B cell (primary cell): Measurements from ENCODE around the gene S100A12.

ENCODE experiments used
- EZH2 ChIP-seq: IDR thresholded peaks from 2 replicates; pipeline ENCODE4 v1.6.1; 2012; ENCODE audit warnings: borderline replicate concordance, low read depth, mild to moderate bottlenecking, moderate library complexity, low read length; ENCODE audit not compliant: insufficient read depth, poor library complexity, severe bottlenecking
- TF ChIP-seq, protein P1 (sequence below): fragments of 200-600 bp; IDR thresholded peaks from one replicate; pipeline ENCODE4 v1.8.0; 2022; ENCODE audit warnings: antibody characterized with exemption, mild to moderate bottlenecking

DNA sequence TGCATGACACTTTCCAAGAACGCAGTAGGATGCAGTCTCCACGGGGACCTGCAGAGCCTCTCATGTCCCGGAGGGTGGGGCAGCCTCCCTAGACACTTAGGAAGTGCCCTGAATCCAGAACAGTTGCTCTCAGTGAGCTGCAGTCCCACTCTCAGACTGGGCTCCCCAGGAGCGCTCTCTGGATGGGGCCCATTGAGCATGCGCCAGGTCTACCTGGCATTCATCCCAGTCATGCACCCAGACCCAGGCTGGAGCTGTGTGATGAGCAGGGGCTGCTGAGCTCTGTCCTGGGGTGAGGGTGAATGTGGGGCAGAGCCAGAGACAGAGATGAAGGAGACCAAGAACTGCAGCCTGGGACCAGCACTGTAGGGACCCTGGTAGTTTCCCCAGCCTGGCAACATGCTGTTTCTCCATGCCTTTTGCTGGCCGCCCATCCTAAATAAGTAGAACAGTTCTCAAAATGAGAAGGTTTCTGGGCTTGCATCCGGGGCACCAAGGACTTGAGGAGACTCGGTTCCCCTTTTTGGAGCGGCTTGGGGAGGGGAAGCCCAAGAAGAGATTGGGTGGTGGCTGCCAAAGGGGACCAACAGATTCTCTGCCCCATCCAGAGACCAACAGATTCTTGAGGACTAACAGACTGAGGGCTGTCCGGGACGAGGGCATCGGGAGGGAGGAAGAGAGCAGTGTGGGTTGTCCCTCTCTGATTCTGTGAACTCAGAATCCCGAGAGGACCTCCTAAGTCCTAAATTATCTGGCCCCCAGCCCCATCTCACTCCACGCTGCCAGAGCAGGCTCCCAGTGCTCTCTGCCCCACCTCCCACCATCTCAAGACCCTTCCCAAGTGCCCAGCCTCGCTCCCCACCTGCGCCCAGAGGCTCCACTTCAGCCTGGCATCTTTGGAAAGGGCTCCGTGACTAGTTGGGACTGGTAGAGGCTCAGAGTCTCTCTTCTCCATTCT, 25.8 kb downstream of the S100A12 start:
- TF ChIP-seq, protein P1, sequence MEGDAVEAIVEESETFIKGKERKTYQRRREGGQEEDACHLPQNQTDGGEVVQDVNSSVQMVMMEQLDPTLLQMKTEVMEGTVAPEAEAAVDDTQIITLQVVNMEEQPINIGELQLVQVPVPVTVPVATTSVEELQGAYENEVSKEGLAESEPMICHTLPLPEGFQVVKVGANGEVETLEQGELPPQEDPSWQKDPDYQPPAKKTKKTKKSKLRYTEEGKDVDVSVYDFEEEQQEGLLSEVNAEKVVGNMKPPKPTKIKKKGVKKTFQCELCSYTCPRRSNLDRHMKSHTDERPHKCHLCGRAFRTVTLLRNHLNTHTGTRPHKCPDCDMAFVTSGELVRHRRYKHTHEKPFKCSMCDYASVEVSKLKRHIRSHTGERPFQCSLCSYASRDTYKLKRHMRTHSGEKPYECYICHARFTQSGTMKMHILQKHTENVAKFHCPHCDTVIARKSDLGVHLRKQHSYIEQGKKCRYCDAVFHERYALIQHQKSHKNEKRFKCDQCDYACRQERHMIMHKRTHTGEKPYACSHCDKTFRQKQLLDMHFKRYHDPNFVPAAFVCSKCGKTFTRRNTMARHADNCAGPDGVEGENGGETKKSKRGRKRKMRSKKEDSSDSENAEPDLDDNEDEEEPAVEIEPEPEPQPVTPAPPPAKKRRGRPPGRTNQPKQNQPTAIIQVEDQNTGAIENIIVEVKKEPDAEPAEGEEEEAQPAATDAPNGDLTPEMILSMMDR, result no peak
- TF ChIP-seq EZH2, result no peak
